IPS-NIHi7 (cell line): ENCODE measurements around the gene ZBTB7B.

Source experiments
- DNase-seq: peaks from one replicate; pipeline ENCODE4 v3.0.0; 2012; ENCODE audit warnings: mixed read lengths; ENCODE audit errors: extremely low spot score

ZBTB7B gene

DNA sequence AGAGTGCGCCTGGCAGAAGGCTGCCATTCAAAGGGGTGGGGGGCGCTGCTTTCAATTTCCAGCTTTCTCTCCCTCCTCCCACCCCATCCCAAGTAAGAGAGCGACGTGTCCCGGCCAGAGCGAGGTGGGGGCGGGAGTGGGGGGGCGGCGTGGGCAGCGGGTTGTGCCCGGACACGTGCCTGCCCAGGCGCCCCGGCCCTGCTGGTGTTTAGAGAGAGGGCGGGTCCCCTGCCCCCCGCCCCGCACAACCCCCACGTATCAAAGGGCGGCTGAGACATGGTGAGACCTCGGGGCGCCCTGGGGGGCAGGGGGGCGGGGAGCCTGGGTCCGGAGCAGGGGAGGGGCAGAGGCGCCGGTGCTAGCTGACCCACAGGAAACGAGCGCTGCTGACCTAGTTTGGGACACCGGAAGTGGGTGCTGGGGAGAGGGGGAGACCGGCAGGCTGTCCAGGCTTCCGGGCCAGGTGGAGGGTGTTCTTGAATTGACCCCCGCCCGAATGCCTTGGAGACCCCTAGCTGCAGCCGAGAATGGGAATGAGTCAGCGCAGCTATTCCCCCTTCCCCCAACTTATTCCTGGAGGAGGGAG, 1.3 kb downstream of the ZBTB7B start:
- DNase-seq, result peak; percentile 53

DNA sequence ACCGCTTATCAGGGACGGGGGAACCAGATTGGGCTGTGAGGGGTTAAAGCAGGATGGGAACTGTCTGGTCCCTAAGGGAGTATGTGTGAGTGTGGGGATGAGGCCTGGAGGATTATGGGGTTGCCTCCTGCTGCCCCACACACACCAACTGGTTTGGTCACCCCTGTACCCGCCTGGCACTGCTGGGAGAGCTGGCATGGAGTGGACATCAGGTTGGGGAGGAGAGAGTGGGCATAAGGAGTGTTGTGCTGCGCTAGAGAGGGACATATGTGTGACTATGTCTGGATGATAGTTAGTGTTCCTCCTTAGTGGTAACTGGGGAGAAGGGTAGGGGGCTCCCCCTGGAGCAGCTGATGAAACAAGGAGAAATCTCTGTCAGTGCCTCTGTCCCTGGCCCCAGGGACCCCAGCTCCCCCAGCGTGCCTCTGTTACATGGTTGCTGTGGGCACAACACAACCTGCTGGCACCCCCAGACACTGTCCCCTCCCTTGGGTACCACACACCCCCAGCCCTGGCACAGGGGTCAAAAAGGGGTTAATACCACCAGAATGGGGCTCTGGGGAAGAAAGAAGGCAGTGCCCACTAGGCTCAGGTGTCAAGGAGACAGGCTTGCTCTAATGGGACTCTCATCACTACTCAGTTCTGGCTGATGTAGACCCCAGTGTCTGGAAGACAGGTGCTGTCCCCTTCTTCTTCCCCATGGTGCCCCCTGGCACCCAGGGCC, 1.9 kb downstream of the ZBTB7B start:
- DNase-seq, result no peak

DNA sequence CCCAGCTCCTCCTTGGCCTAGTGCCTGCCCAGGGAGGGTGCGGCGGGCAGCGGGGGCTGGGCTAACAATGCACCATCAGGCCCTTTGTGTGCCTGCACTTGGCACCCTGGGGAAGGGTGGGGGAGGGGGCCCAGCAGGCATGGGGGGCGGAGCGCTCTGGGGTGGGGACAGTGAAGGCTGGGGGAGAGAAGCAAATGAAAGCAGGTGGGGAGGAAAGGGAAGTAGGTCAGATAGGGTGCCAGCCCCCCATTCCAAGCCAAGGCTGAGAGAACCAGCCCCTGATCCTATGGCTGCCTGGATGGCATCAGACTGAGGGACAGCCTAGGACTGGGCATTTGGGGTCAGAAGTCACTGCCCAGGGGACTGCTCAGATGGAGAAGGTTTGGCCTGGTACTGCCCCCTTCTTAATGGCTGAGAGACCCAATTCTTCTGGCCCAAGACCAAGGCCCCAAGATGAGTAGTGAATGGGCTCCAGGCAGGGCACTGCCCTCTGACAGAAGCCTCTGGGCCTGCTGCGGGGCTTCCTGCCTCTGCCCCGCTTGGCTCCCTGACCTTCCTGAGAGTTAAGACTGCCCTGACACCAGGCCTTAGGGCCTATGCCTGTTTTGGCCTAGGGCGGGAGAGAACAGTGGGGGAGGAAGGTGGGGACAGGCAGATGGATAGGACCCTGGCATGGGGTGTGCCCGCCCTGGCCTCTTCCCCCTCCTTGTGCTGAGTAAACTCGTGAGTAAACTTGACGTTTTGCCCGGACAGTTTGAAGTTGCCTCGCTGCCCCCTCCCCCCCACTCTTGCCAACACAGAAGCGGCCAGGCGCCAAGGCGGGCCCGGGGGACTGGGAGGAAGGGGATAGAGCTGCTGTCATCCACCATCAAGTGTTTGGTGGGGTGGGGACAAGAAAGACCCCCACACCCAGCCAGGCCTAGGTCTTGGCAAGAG, 2.7 kb downstream of the ZBTB7B start:
- no peak for DNase-seq

DNA sequence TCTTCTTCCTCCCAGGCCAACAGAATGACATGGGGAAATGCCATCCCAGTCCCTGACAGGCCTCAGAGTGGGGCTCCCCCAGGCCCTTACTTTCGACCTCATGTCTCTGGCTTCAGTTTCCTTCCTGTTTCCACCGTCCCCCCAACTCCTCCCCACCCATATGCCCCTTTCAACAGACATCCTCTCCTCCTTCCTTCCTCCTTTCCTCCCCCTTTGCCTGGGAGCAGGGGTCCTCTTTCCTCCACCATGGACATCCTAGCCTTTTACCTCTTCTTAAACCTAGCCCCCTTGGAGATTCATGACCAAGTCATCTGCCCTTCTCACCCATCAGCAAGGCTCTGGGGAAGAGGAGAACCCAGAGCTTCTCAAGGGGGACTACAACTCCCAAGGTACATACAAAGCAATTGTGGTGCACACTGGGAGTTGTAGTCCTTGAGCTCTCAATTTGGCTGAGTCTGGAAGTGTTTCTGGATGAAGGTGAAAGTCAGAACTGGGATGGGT, 4.0 kb downstream of the ZBTB7B start:
- DNase-seq, result no peak

DNA sequence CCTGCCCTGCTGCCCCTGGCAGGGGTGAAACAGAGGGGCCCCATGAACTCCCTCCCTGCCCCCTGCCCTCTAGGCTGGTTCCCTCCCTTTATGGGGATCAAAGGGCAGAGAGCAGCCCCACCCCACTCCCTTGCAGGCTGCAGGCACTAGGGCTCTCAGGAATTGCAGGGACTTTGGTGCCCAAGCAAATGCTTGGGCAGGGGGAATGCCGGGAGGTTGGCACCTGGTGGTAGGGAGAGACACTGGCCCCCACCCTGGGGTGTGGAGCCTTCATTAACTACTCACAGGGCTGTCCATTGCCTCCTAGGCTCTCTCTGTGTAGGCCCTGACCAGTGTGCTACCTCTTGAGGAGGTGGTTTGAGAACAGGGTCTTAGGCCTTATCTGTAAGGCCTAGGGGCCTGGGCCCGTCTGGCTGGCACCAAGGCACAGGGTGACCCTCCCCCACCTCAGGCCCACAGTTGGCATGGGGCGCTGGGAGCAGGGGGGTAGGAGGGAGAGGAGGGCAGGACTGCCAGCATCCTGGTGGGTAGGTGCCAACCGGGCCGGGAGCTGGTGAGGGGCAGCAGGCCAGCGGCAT, 4.7 kb downstream of the ZBTB7B start:
- no peak for DNase-seq

DNA sequence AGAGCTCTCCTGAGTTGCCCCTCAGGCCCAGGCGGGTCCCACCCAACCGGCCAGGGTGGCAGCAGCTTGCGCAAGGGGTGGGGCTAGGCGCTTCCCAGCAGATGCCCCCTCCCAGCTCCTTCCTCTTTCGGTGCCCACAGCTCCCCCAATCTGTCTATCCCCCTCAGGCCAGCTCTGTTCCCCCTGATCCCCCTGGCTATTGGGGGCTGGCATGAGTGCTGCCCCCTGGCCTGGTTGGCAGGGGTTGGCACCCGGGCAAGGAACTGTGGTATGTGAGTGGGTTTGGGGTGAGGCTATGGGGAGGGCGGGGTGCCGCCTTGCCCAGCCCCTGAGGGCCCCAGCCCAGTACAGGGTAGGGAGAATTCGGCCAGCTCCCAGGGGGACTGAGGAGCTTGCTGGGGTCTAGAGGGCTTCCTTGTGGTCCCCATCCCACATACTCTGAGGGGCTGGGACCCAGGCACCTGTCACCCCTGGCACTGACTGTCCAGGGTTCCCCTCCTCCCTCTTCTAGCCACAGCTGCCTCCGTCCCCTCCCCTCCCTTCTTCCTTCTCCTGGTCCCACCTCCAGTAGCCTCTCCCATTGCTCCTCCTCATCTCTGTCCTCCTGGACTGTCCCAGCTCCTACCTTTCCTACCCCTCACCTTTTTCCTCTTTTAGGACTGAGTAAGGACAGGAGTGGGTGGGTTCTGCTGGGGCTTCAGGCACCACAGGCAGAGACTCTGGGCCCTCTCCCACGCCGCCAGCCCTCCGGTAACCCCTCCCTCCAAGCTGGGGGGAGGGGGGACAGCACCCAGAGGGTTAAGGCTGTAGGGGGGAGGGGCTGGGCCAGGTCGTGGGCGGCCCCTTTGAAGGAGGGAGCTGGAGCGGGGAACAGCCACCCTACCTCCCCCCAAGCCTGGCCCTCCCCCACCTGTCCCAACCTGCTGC, 5.7 kb downstream of the ZBTB7B start:
- no peak for DNase-seq

DNA sequence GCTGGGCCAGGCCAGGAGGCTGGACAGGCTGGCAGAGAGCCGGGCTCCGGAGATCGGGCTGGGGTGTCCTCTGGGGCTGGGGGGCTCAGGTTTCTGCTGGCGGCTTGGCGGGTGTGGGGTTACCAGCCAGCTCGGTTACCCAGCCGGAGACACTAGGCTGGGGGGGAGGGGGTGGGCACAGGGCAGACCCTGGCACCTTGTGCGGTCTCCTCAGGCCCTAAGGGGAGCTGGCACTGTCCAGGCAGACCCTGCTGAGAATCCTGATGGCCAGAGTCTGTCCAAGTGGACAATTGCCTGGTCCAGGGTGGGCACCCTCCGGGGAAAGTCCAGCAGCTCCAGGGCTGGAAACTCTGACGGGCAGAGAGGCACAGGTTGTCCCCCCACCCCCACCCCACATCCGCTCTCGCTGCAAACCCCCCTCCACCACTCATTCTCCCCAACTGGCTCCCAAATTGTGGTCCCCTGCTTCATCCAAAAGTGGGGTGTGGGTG, 6.7 kb downstream of the ZBTB7B start:
- DNase-seq, result no peak

DNA sequence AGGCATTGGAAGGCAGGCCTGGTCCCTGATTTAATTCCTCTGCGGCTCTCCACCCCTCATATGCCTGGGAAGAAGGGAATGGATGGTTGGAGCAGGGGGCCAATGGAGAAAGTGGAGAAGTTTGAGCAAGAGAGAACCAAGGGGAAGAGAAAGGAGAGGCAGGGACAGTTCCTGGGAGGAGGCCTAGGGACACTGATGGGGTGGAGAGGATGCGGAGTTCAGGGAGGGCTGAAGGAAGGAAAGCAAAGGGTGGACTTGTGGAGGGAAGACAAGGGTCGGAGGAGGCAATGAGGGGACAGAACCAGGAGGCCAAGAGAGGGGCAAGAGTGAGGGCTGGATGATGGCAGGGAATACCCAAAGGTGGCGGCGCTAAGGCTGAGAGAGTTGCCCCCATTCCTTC, 7.1 kb downstream of the ZBTB7B start:
- DNase-seq, result no peak

DNA sequence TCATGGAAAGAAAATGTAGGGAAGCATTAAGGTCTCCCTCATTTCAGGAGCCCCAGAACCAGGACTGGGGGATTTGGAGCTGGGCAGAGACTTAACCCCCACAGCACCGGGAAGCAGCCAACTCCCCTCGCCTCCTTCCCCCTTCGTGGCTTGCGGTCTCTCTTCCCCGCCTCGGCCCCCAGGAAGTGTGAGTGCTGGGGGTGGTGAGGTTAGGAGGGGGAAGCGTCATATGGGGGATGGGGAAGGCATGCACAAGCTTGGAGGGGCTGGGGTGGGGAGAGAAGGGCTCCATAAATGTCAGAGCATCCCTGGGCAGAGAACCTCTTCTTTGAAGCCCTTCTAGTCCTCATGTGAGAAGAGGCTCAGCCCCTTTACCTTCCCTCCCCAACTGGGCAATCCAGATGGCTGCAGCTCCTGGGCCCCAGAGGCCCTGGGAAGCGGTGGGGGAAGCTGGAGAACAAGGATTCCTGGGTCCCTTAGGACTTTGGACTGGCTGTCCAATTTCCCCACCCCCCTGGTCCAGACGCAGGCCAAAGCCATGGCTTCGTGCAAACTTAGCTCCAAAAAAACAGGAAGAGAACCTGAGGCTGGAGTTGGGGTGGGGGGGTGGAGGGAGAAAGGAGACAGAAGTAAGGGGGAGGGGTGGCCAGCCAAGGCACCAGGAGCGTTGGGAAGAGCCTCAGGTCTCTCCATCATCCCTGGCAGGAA, 7.8 kb downstream of the ZBTB7B start:
- DNase-seq, result no peak

DNA sequence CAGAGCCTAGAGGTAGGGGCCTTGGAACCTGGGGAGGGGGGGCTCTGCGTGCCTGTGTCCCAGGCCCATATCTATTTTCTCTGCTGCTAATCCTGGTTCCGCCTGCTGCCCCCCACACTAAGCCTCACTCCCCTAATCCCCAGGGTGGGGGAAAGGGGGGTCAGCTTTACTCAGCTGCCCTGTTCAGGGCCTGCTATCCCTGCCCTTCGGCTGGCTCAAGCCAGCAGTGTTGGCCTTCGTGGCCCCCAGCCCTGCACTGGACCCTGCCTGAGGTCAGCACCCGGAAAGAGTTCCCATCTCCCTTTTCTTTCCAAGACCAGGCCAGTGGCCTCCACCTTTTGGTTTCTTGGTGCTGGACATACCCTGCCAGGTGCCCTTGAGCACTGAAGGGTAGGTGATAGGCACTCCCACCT, 8.4 kb downstream of the ZBTB7B start:
- DNase-seq, result no peak

DNA sequence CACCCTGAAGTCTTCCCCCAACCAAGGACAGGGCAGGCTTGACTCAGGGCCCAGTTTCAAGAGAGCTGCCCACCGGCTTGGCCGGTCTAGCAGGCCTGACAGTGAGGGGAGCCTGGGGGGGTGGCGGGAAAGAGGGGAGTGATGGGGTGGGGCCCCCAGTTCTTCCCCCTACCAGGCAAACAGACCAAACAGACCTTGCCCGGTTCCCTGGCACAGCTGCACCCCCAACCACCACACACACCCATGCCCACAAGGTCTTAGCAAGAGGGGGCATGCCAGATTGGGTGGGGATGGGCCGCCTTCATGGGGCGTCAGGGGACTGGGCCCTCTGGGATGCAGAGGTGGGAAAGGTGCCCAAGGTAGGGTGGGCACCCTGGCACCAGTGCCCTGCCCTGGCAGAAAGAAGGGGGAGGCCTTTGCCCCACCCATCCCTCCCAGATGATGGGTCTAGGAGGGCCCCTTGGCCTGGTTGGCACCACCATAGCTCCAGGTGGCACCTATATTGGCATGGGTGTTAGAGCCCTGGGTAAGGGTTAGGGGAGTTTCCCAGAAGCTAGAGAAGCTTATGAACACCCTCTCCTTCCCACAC, 8.9 kb downstream of the ZBTB7B start:
- no peak for DNase-seq

DNA sequence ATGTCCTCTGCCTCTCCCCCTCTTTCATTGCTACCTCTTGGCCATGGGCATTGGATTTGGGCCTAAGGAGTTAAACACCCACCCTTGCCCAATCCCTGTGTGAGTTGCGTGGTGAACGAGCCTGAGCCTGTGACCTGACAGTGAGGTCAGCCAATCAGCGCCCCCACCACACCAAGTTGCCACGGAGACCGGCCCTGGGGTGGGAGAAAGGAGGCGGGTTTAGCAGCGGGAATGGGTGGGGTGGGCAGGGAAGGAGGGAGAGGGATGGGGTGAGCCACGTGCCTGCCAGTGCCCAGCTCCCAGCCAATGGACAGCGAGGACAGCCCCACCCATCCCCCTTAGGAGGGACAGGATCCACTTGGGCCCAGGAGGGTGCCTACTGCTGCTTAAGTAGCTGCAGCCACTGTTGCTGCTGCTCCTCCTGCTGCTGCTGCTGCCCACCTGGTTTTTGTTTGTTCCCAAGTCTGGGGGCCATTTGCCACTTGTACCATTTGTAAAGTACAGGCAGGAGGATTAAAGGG, 9.5 kb downstream of the ZBTB7B start:
- DNase-seq, result peak; percentile 89

DNA sequence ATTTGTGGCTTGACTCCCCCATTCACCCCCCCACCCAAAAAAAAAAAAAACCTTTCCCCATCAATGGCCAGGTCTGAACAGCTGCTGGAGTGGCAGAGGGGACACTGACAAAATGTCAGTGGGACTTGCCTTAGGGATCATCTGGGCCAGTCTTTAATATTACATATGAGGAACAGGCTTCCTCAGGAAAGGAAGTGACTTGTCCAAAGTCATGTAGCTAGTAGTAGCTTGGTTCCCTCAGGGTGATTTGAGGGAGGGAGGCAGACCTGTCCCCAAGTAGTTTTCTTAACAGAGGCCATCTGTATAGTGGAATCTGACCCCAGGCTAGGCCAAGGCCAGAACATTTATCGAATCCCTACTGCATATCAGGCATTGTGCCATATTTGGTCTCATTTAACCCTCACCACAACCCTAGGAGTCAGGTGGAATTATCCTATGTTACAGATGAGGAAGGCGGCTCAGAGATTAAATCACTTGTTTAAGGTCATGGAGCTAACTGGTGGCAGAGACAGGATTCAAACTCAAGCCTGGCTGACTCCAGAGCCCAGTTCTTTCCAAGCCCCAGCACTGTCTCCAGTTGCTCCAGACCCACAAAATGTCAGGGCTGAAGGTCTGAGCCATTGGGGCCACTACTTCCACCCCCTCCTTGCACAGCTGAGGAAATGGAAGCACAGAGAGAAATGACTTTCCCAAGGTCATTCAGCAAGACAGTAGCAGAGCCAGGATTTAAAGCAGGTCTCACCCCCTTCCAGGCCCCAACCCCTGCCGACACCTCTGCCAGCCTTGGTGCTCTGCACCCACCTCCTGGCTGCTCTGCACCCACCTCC, 10.4 kb downstream of the ZBTB7B start:
- DNase-seq, result no peak

DNA sequence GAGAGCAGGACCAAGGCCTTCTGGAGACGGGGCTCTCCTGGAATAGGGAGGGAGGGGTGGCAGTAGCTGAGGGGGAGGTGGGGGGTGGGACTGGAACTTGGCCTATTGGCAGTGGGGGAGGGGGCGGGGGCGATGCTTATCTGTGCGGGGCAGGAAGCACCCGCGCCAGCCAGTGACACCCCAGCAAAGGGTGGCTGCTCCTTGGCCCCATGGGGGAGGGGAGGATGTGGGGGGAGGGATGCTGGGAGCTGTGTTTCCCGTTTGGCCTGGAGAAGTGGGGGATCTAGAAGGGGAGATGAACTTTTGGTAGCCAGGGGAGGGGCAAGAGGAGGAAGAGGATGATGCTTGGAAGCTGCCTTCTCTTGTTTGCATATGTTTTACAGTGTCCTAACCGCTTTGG, 11.0 kb downstream of the ZBTB7B start:
- no peak for DNase-seq

DNA sequence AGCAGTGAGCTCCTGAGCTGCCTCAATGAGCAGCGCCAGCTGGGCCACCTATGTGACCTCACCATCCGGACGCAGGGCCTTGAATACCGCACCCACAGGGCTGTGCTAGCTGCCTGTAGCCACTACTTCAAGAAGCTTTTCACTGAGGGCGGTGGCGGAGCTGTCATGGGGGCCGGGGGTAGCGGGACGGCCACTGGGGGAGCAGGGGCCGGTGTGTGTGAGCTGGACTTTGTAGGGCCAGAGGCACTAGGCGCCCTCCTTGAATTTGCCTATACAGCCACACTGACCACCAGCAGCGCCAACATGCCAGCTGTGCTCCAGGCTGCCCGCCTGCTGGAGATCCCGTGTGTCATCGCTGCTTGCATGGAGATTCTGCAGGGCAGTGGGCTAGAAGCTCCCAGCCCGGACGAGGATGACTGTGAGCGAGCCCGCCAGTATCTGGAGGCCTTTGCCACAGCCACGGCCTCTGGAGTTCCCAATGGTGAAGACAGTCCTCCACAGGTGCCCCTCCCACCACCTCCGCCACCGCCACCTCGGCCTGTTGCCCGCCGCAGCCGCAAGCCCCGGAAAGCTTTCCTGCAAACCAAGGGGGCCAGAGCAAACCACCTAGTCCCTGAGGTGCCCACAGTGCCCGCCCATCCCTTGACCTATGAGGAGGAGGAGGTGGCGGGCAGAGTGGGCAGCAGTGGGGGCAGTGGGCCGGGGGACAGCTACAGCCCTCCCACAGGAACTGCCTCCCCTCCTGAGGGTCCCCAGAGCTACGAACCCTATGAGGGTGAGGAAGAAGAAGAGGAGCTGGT, 12.3 kb downstream of the ZBTB7B start:
- DNase-seq, result no peak

DNA sequence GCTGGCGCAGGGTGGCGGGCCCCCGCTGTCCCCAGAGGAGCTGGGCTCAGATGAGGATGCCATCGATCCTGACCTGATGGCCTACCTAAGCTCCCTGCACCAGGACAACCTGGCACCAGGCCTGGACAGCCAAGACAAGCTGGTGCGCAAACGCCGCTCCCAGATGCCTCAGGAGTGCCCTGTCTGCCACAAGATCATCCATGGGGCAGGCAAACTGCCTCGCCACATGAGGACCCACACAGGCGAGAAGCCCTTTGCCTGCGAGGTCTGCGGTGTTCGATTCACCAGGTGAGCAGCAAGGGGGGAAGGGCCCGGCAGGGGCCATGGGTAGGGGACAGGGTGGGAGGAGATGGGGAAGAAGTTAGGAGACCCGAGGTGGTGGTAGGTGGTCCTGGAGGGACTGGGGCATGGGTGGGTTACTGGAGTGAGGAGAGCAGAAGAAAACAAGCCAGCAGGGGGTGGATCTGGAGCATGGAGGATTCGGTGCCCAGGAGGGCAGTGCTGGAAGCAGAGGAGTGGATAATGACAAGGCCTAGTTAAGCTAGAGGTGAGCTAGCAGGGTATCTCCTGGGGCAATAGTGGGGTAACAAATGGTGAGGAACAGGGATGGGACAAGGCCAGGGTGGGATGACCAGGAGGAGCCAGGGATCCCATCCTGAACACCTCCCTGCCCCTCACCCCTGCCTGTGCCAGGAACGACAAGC, 13.1 kb downstream of the ZBTB7B start:
- DNase-seq, result no peak

DNA sequence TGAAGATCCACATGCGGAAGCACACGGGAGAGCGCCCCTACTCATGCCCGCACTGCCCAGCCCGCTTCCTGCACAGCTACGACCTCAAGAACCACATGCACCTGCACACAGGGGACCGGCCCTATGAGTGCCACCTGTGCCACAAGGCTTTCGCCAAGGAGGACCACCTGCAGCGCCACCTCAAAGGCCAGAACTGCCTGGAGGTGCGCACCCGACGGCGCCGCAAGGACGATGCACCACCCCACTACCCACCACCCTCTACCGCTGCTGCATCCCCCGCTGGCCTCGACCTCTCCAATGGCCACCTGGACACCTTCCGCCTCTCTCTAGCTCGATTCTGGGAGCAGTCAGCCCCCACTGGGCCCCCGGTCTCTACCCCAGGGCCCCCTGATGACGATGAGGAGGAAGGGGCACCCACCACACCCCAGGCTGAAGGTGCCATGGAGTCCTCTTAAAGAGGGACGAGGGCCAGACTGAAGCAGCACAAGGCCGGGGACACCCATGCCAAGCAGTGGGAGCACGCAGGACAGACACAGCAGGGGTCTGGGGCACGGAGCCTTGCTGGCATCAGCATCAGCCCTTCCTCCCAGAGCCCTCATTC, 13.7 kb downstream of the ZBTB7B start:
- no peak for DNase-seq
